ENCODE measurements around the gene FOXC2.

- TF ChIP-seq CTCF (IDR thresholded peaks at IDR 0.05) (no peak), POLR2A (IDR thresholded peaks at IDR 0.05) (no peak)
Measured at GRCh38 chr16:86531191-86531545, 35.5 kb upstream of the FOXC2 start.
